Measurements from ENCODE around the gene DLX2.

GRCh38 chr2:172131713-172132555, 29.2 kb upstream of the DLX2 start:
- no peak for TF ChIP-seq CTCF (conservative IDR thresholded peaks at IDR 0.05)
- TF ChIP-seq EZH2 (IDR thresholded peaks at IDR 0.05; ENCODE audit: low read depth), result no peak

Data from PC-9 (cell line).